HG02623 (cell line): Measurements from ENCODE around the gene CEMP1.
"Not testable (repeated sequence)": the region's sequence is repeated elsewhere in the genome, so short reads cannot be mapped to it uniquely, and the experiment has no call there.

Experiments
- ATAC-seq: cut with Tn5 transposase; IDR thresholded peaks from one replicate; pipeline ENCODE4 v1.9.1; 2021; ENCODE audit warnings: moderate library complexity; ENCODE audit not compliant: unreplicated experiment

The CEMP1 gene, protein sequence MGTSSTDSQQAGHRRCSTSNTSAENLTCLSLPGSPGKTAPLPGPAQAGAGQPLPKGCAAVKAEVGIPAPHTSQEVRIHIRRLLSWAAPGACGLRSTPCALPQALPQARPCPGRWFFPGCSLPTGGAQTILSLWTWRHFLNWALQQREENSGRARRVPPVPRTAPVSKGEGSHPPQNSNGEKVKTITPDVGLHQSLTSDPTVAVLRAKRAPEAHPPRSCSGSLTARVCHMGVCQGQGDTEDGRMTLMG

DNA sequence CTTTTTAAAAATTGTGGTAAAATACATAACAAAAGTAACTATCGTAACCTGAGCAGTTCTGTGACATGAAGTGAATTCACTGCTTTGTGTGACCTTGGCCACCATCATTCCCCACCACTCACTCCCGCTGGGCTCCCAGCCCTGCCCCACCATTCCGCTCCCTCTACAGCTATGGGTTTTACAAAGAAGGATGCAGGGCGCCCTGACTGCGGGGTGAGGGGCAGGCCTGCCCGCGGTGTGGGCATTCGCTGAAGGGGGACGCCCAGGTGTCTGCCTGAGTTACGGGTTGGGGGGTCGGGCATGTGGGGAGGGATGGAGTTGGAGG is at the start of gene CEMP1:
TSS of gene CEMP1 (minus strand) at position 38 of the 325 bp plus-strand sequence. CDS start 335 bp downstream, outside the sequence.
- ATAC-seq, result no peak

DNA sequence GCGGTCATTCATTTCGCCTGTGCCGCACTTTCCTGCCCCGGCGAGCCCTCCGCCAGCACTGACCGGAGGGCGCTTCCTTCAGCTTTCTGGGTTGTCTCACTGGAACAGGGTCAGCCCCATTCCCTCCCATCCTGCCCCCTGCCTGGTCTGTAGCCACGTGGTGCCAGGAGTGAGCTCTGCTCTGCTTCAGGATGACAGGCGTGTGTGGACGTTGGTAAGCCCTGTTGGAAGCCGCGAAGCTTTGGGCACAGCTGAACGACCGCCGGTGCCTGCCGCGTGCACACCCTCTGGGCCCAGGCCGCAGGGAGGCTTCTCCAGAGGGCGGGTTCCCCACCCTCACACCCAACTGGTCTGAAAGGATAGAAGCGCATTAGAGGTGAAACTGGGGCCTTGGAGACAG is 49.6 kb upstream of the CEMP1 start:
- ATAC-seq, result not testable (repeated sequence)

DNA sequence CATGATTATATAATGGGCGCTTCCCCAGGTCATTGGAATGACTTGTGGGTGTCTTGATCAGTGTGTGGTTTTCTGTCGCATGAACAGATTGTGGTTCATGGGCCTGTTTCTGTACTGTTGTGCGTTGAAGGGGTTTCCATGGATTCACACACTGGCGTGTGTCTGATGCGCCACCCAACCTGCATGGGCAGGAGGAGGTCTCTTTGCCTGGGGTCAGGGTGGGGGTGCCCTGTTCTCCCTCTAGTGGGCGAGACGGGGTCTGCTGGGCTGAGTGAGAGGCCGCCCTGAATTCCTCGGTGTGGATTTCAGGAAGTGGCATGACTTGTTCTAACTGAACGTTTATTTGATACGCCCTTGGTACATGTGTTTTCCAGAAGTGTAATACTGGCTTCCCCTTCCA is 48.9 kb upstream of the CEMP1 start:
- ATAC-seq, result not testable (repeated sequence)

DNA sequence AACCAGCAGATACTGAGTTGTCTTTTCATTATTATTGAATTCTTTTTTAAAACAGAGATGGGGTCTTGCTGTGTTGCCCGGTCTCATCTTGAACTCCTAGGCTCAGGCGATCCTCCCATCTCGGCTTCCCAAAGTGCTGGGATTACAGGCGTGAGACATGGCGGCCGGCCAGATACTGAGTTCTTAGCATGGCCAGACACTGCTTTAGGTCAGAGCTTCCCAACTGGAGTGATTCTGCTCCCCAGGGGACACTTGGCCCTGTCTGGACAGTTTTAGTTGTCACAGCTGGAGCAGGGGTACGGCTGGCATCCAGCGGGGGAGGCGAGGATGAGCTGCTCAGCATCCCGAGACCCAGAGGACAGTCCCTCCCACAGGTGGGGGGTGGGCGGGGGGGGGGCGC is 47.7 kb upstream of the CEMP1 start:
- ATAC-seq, result not testable (repeated sequence)

DNA sequence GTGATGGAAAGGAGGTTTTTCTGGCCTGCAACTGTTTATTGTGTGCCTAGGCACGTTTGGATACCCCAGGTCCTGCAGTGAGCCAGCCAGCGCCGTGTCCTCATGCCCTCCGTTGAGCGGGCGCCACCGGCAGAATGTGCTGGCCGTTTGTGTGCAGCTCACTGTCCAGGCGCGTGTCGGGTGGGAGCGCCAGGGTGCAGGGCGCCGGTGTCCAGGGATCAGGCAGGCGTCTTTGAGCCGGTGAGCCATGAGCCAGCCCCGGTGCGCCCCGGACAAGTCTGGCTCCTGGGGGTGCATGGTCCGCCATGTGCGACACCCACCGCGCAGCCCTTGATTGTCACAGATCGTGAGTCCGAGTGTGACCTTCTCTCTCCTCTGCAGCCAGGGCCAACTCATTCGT is 45.8 kb upstream of the CEMP1 start:
- not testable (repeated sequence) for ATAC-seq

DNA sequence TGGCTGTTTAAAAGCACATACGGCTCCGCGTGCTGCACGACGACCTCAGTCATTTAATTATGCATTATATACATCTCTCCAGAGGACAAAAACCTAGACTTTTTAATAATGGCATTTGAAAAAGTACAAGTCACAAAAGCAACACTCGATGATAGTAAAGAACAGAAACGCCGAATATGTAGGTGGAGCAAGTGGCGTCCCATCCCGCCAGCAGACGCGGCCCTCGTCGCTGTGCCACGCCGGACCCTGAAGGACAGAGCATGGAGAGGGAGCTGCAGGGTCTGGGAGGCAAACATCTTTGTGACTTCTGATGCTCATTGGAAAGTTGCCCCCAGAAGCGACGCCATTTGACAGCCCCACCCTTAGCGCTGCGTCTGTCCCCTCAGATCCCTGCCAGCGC is 44.6 kb upstream of the CEMP1 start:
- not testable (repeated sequence) for ATAC-seq

DNA sequence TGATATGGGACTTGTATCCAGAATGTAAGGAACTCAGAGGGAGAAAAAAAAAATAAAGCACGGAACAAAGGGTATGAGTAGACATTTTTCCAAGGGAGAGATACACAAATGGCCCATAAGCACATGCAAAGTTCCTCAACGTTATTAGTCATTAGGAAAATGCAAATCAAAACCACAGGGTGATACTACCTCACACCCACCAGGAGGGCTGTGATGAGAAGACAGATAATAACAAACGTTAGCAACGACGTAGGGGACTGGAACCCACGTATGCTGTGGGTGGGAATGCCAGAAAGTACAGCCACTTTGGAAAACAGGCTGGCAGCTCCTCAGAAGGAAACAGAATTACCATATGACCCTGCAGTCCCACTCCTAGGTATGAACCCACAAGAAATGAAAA is 41.5 kb upstream of the CEMP1 start:
- ATAC-seq, result not testable (repeated sequence)

DNA sequence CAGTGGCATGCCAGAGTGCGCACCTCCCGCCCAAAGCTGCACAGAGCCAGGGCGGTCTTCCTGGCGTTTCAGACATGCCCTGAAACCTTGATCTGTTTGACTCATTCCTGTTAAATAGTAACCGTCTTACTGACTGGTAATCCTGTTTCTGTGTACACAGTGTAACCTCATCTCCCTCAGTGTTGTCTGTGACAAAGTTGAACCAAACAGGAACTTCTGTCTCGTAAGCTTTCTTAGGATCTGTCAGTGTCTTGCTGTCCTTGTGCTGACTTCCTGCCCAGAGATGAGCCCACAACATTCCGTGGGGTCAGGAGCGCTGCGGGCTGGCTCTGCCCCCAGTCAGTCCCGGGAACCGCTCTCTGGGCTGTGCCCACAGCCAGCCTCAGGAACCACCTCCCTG is 37.4 kb upstream of the CEMP1 start:
- not testable (repeated sequence) for ATAC-seq

DNA sequence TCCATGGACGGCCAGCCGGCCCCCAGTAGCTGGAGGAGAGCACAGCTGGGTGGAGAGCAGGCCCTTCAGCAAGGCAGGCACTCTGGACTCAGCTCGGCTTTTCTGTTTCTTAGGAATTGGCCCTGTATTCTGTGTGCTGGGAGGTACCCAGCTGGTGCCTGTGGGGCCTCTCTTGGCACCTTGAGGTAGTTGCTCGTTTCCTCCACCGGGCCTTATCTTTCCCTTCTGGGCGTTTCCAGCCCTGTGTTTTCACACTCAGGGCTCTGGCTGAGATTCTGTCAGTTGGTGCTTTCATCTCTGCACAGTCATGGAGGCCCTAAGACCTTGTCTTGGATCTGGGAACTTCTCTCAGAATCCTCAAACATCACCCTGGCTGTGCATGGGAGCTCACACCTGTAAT is 36.3 kb upstream of the CEMP1 start:
- ATAC-seq, result not testable (repeated sequence)

DNA sequence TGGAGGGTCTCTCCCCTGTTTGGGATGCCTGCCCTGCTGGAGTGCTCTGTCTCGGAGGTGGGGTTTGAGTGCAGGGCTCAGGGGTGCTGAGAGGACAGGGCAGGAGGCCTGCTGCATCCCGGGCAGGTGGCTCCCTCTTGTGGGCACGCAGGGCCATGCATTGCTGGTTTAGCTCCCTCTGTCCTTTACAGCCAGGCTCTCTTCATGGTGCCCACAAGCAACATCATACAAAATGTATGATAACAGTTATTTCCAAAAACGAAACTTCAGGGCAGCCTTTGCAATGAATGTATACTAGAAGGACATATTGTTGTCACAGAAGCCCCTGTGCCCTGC is 29.6 kb upstream of the CEMP1 start:
- ATAC-seq, result not testable (repeated sequence)

DNA sequence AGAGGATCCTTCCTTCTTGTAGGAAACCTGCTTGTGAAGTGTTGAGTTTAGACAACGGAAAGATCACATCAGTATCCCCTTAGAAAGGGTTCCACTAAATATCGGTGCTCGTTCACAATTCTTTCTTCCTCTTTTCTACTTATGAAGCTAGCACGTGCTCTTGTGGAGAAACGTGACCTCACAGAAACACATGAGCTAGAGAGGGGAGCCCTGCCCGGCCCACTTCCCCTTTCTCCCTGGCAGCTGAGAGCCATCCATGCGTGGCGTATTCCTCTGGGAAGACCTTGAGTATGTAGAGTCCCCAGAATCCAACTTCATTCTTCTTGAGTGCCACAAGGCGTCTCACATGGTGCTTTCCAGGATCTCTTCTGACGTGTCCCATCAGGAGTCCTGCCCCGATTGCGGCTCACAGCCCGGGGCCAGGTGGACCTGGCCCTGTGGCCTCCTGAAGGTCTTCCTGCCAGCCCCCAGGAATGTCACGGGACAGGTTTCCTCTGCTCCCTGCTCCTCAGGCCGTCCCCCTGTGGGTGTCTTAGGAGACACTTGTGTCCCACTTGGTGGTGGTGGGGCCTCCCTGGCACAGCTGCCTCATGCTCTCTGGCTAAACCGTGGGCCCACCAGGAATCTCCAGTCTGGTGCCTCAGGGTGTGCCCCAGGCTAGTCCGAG is 29.1 kb upstream of the CEMP1 start:
- not testable (repeated sequence) for ATAC-seq

DNA sequence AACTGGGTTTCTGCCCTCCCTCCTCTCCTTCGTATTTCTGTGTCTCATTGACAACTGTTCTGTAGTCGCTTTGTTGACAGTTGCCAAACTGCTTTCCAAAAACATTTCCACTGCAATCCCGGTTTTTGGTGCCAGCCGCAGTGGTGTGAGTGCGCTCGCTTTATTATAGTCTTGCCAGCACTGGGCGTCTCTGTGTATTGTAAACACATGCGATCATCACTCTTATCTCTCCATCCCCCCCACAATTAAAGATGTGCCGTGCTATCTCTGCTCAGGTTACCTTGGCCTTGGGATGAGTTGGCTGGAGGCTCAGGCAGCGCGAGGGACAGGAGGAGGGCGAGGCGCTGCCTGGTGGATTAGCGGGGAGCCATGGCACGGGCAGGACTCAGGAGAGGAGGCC is 25.9 kb upstream of the CEMP1 start:
- not testable (repeated sequence) for ATAC-seq

DNA sequence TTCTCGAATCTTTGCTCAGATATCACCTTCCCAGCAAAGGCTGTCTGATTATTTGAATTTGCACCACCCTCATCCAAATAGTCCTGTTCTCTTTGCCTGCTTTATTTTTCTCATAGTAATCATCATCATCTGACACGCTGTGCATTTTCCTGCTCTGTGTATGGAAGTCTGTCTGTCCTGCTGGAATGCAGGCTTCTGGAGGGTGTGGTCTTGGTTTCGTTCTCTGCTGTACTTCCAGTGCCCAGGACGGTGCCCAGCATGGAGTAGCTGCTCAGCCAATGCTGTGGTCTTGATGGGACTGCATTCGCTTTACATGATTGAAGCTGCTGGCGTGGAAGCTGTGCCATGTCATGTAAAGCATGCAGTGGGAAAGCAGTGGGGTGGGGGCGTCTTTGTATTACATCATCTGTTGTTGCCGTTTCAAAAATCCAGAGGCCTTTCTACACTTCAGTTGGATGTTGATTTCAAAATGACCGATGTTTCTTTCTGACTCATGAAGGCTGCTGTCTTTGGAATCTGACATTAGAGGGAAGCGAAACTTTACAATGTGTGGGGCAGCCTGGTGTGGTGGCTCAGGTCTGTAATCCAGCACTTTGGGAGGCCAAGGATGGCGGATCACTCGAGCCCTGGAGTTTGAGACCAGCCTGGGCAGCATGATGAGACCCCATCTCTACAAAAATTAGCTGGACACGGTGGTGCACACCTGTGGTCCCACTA is 23.7 kb upstream of the CEMP1 start:
- ATAC-seq, result not testable (repeated sequence)

DNA sequence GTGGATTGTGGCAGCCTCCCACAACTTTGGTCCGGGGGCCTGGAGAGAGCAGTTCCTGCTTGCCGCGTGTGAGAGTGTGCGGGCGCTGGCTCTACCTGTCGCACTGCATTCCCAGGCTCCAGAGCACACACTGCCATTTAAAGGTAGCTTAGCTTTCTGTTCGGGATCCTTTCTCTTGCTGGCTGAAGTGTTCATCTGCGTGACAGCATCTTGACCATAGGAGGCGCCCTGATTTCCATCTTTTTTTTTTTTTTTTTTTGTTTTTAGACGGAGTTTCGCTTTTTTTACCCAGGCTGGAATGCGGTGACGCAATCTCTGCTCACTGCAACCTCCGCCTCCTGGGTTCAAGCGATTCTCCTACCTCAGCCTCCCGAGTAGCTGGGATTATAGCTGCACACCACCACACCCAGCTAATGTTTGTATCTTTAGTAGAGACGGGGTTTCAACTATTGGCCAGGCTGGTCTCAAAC is 20.2 kb upstream of the CEMP1 start:
- not testable (repeated sequence) for ATAC-seq

DNA sequence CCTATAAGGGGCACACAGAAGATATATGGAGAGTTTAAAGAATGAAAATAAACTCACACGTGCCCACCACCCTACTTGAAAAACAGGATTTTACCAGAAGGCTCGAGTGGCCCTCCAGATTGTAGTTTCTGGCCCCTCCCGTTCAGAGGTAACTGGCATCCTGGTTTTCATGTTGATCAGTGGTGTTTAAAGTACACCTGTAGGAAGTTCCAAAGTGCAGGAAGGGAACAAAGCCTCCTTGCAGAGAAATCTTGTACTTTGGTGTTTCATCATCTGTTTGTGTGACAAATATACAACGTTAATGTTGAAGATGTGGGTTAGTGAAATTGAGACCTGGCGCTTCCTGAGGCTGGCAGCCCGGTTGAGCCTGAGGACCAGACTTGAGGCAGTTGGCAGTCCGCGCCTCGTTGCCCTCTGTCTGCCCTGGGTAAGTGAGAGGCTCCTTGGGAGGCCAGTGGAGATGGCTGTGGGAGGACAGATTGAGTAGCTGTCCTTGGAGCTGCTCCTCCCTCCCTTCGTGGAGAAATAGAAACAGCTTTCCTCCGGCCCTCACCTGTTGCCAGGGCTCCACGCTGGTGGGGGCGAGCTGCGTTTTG is 19.2 kb upstream of the CEMP1 start:
- ATAC-seq, result not testable (repeated sequence)

DNA sequence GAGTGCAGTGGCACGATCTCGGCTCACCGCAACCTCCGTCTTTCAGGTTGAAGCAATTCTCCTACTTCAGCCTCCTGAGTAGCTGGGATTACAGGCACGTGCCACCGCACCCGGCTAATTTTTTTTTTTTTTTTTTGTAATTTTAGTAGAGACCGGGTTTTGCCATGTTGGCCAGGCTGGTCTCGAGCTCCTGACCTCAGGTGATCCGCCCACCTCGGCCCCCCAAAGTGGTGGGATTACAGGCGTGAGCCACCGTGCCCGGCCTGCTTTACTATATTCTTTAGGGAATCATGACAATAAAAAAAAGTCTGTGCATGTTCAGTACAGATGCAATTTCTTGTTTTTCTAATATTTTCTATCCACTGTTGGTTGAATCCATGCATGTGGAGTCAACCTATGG is 12.6 kb upstream of the CEMP1 start:
- ATAC-seq, result not testable (repeated sequence)

DNA sequence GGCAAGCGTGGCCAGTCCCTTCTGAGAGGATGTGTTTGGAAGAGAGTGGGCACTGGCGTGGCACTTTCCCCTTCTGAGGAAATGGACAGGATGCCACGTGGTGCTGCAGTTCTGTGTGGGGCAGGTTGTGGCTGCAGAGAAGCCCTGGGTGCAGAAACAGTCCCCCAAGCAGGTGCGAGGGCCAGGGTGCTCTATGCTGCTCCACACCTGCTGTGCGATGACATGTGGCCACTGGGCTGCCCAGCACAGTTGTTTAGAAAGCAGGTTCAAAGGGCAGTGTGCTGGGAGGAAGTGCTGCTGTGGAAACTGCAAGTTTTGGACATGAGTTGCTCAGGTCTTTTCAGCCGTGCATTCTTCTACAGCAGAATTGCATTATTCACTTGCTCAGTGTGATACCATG is 10.2 kb upstream of the CEMP1 start:
- ATAC-seq, result not testable (repeated sequence)

DNA sequence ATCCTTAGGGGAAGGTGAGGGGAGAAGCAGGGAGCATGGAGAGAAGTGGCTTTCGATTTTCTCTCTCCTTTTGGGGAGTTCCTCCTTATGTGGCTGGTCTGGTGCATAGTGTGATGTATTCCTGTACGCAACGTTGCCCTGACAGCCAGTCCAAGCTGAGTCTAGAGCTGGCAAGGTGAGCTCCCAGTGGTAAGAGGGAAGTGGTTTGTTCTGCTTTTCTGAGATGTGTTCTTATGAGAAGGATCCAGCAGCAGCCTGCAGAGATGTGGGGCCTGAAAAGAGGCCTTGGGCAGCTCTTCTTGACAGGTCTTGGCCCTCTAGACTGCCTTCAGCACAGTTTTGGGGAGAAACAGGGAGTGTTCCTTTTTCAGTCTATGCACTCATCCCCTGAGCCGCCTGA is 9.7 kb upstream of the CEMP1 start:
- not testable (repeated sequence) for ATAC-seq

DNA sequence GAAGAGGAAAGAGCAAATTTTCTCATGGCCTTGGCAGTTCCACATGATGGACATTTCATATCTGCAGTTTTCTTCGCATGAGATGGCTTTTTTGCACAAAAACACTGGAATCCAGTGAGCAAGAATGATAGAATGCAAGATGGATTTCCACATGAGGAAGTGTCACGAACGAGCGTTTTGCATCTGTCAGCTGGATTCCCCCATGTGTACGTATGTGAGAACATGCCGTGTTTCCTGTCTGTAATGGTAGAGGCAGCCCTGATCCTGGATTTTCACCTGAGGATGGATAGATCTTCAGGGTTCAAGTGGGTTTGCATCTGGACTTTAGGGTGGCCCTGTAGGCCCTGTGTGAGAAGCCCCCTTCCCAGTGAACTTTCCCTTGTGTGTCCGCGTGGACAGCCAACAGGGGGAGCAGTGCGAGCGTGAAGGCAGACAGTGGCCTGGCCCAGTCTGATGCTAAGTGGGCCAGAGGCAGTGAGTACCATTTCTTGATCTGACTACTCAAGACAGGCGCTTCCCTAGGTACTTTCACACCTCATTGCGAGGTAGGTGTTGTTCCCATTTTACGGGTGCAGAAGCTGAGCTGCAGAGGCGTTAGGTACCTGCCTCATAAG is 8.7 kb upstream of the CEMP1 start:
- not testable (repeated sequence) for ATAC-seq

DNA sequence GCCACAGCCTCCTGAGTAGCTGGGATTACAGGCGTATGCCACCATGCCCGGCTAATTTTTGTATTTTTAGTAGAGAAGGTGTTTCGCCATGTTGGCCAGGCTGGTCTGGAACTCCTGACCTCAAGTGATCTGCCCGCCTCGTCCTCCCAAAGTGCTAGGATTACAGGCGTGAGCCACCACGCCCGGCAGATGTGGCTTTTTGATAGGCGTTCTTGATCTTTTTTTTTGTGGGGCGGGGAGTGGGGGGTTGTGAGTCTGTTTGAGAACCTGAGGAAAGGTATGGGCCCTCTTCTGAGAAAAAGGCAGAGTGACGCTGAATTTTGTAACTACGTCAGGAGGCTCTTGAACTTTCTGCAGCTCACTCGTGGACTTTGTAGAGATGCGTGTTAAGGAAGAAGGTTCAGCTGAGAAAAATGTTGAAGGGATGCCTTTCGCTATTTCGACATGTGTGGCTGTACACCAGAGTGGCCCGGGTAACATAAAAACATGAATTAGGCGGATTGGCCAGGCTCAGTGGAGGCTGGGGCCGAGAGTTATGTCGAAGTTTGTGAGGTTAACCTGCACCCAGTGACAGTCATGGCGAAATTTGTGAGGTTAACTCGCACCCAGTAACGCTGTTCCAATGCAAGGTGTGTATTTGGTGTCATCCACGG is 8.1 kb upstream of the CEMP1 start:
- not testable (repeated sequence) for ATAC-seq
